HG02623 (cell line): ENCODE results near the gene SMAD6.

ENCODE experiments used
- ATAC-seq: cut with Tn5 transposase; IDR thresholded peaks from one replicate; pipeline ENCODE4 v1.9.1; 2021; ENCODE audit warnings: moderate library complexity; ENCODE audit not compliant: unreplicated experiment

The SMAD6 gene

DNA sequence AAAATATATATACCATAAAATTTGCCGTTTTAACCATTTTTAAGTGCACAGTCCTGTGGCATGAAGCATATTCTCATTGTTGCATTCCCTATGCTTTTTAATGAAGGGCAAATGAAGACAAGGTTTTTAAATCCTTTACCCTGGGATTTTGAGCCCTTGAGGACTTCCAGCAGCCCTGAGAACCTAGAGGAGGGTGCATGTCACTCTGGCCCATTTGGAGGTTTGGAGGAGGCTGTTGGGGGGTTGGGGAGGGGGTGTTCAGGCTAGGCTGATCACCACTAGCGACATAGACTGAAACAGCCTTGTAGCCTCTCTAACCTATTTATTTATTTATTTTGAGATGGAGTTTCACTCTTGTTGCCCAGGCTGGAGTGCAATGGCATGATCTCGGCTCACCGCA, 86.0 kb downstream of the SMAD6 start:
- no peak for ATAC-seq

- no peak for ATAC-seq
Measured at GRCh38 chr15:66789029-66790025, 87.3 kb downstream of the SMAD6 start.

- ATAC-seq = no peak
Measured at GRCh38 chr15:66795851-66796250, 93.8 kb downstream of the SMAD6 start.

DNA sequence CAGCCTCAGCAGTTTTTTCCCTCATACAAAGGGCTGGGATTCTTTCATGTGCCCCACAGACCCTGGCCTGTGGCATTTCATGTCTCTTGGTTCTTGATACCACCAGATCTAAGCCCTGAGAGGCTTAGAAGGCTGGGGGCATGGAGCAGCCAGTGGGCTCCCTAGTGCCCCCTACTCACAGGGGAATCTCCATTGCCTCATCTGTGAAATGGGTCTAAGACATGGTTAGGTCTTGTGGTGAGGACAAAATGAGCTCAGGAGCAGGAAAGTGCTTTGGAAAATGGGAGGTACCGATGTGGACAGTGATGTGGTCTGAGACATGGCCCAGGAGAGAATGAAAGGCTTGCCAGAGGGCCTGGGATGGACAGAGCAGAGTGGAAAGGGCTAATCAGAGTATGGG, 94.3 kb downstream of the SMAD6 start:
- ATAC-seq = no peak

DNA sequence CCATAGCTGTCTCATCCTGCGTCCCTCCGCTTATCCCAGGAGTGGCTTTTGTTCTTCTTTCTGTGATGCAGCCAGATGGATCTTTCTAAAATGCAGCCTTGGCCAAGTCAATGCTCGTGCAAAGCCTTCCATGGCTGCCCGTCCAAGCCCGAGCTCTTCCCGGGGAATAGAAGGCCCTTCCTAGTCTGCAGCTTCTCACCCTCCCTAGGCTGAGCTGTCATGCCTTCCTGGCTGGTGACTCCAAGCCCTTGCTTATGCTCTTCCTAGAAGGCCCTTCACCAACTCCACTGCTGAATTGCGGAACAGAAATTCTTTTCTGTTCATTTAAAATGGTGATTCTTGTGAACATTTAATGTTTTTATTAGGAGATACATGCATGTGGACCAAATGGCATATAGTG, 95.9 kb downstream of the SMAD6 start:
- ATAC-seq = no peak

- ATAC-seq = no peak
Measured at GRCh38 chr15:66798426-66799061, 96.5 kb downstream of the SMAD6 start.

DNA sequence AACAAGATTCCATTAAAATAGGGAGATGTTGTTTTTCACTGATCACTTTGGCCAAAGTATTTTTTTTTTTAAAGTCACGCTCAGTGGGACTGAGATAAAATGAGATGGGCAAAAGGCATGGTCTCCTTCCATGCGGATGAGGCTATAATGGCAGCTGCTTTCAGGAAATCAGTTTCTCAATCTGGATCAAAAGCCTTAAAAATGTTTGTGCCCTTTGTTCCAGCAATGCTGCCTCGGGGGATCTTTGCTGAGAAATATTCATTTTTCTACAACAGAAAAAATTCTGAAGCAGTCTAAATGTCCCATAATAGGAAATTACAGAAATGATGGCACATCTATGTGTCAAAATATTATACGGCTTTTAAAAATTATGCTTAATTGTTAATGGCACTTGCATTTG, 97.2 kb downstream of the SMAD6 start:
- ATAC-seq = no peak

- ATAC-seq = no peak
Measured at GRCh38 chr15:66800584-66801235, 98.7 kb downstream of the SMAD6 start.

- no peak for ATAC-seq
Measured at GRCh38 chr15:66801266-66801665, 99.2 kb downstream of the SMAD6 start.

GRCh38 chr15:66802025-66803001, 100.3 kb downstream of the SMAD6 start:
- ATAC-seq = no peak

- ATAC-seq = no peak
Measured at GRCh38 chr15:66803182-66803729, 101.2 kb downstream of the SMAD6 start.

- no peak for ATAC-seq
Measured at GRCh38 chr15:66803749-66804148, 101.7 kb downstream of the SMAD6 start.

DNA sequence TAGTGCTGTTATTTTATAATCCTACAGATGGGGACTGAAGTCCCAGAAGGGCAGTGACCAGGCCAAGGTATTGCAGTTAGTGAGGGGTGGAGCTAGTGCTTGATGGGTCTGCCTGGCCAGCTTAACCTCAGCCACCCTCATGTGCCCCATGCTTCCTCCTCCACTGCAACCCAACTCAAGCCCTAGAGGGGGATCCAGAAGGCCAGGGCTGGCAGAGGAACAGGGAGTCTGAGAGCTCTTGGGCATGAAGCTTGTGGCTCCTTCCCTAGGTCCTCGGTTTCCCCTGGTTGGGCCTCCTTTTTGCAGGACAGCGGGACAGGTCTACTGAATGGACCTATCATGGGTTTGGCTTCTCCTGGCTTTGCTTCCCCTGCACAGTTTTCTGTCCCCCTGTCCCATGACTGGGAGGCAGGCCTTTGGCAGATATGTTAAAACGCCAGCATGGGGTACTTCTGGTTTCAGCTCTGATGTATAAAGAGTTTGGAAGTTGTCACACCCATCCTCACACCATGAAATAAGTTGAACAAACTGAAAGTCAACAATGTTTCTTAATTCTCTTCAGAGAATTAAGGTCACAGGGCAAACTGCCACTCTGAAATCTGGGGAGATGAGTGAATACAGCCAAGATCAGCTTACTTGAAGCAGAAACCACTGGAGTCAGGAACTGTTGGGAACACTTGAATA, 103.3 kb downstream of the SMAD6 start:
- no peak for ATAC-seq

GRCh38 chr15:66808181-66808824, 106.3 kb downstream of the SMAD6 start:
- no peak for ATAC-seq

GRCh38 chr15:66809664-66810063, 107.6 kb downstream of the SMAD6 start:
- no peak for ATAC-seq

DNA sequence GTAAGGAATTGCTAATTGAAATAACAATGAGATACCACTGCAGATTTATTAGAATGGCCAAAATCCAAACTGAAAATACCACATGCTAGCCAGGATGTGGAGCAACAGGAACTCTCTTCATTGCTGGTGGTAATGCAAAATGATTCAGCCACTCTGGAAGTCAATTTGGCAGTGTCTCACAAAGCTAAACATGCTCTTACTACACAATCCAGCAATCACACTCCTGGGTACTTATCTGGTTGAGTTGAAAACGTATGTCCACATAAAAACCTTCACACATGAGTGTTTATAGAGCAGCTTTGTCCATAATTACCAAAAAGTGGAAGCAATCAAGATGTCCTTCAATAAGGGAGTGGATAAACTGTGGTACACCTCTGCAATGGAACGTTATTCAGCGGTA, 113.3 kb downstream of the SMAD6 start:
- ATAC-seq = no peak

- no peak for ATAC-seq
Measured at GRCh38 chr15:66816201-66816600, 114.2 kb downstream of the SMAD6 start.

- no peak for ATAC-seq
Measured at GRCh38 chr15:66819084-66819483, 117.0 kb downstream of the SMAD6 start.

DNA sequence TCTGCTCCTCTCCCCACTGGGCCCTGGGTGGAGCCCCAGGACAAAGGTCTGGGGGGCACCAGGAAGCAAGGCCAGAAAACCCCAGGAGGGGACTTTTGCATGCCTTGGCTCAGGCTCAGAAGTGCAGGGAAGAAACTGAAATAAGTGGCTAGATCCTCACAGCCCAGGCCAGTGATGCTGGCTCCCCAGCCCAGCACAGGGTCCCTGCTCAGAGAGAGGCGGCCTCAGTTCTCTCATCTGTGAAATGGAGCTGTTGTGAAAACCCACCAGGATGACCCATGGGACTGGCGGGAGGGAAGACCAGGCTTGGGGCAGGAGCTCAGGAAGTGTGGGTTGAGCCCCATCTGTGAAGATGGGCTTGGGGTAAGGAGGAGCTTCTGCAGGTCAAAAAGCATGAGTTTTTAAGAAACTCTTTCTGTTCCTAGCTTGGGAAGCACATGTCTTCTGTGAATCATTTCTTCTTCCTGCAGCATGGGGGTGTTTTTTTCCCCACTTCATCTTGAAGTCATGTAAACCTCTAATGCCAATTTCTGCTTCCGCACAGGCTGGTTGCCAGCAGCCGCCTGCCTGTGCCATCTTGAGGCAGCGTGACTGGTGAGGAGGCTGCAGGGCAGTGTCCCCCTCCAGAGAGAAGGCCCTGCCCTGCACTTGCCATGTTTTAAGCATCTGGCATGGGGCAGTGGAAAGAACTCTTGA, 118.6 kb downstream of the SMAD6 start:
- no peak for ATAC-seq
